Calu3 (cell line): ENCODE results near the gene CDH13. TPM values are rescaled to one million over a fixed set of nuclear protein-coding genes. Genes with fewer than 3 reads are reported as not detected.

Experiments
- BruUV-seq: library from RNA; stranded (reverse); fragments of 400-500 nt; replicated peaks from 2 replicates; lab custom pipeline; 2021; lab: Mats Ljungman, UMichigan
- CTCF ChIA-PET: fragments of 300-600 bp; sonication (Branson Sonifier 250); formaldehyde crosslinking; loops from one replicate; lab custom pipeline; 2022; ENCODE audit warnings: antibody characterized with exemption; lab: Charles Lee
- DNase-seq: peaks from one replicate; pipeline ENCODE4 v3.0.0; 2022
- H3K27ac Mint-ChIP-seq: one replicate; pipeline ENCODE4 v1.8.0; 2022; ENCODE audit warnings: mixed read lengths; ENCODE audit not compliant: unreplicated experiment
- H3K27me3 Mint-ChIP-seq: one replicate; pipeline ENCODE4 v1.8.0; 2022; ENCODE audit warnings: mixed read lengths; ENCODE audit not compliant: unreplicated experiment
- H3K36me3 Mint-ChIP-seq: one replicate; pipeline ENCODE4 v1.8.0; 2022; ENCODE audit warnings: mild to moderate bottlenecking, moderate library complexity, mixed read lengths; ENCODE audit not compliant: insufficient read depth, unreplicated experiment
- H3K4me1 Mint-ChIP-seq: one replicate; pipeline ENCODE4 v1.8.0; 2022; ENCODE audit warnings: mild to moderate bottlenecking, low read depth, mixed read lengths; ENCODE audit not compliant: unreplicated experiment
- H3K4me3 Mint-ChIP-seq: one replicate; pipeline ENCODE4 v1.8.0; 2022; ENCODE audit warnings: mild to moderate bottlenecking, low read depth, moderate library complexity, mixed read lengths; ENCODE audit not compliant: unreplicated experiment
- H3K9me3 Mint-ChIP-seq: one replicate; pipeline ENCODE4 v1.8.0; 2022; ENCODE audit warnings: low read depth, mixed read lengths; ENCODE audit not compliant: unreplicated experiment
- intact Hi-C: fragments of 100-400 bp; cut with micrococcal nuclease; formaldehyde crosslinking; loops from one replicate; pipeline ENCODE4 v1.10.0; 2022; ENCODE audit not compliant: unreplicated experiment
- total RNA-seq: library from RNA; stranded (reverse); gene quantifications from 2 replicates; pipeline ENCODE4 v1.2.3, GENCODE V29; 2022
- TF ChIP-seq, protein P1 (sequence below): fragments of 200-600 bp; IDR thresholded peaks from one replicate; pipeline ENCODE4 v1.8.0; 2022; ENCODE audit warnings: antibody characterized with exemption; ENCODE audit not compliant: unreplicated experiment

The CDH13 gene
- total RNA-seq, 1 experiment from 2014 or later = not detected

DNA sequence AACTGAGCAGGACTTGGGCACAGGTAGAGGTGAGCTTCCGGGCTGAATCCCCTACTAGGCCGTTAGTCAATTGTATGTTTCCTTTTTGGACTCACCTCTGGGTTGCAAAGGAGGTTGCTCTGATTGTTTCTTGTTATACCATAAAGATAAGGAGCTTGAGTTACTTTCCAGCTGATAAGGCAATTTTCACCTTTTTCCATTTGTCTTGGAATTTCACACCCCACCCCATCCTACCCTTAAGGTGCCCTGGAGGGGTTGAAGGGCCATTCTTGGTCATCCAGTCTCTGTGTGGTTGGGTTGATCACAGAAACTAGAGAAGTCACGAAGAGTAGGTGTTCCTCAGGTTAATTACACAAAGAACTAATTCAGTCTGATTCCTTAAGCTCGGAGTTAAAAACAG, 162.2 kb downstream of the CDH13 start:
- Mint-ChIP-seq H3K27me3 (no peaks in the 10 kb centered on the region), H3K36me3 (no peaks in the 10 kb centered on the region), H3K9me3 (peaks cover 11% of the 10 kb centered on the region), H3K27ac (no peak overlapping the region), H3K4me3 (no peak overlapping the region), H3K4me1 (no peaks in the 10 kb centered on the region)
- intact Hi-C loops = no loop called here
- no TSS peak for BruUV-seq
- CTCF ChIA-PET = no interaction called here
- TF ChIP-seq, protein P1, sequence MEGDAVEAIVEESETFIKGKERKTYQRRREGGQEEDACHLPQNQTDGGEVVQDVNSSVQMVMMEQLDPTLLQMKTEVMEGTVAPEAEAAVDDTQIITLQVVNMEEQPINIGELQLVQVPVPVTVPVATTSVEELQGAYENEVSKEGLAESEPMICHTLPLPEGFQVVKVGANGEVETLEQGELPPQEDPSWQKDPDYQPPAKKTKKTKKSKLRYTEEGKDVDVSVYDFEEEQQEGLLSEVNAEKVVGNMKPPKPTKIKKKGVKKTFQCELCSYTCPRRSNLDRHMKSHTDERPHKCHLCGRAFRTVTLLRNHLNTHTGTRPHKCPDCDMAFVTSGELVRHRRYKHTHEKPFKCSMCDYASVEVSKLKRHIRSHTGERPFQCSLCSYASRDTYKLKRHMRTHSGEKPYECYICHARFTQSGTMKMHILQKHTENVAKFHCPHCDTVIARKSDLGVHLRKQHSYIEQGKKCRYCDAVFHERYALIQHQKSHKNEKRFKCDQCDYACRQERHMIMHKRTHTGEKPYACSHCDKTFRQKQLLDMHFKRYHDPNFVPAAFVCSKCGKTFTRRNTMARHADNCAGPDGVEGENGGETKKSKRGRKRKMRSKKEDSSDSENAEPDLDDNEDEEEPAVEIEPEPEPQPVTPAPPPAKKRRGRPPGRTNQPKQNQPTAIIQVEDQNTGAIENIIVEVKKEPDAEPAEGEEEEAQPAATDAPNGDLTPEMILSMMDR = no peak
- no peak for DNase-seq

DNA sequence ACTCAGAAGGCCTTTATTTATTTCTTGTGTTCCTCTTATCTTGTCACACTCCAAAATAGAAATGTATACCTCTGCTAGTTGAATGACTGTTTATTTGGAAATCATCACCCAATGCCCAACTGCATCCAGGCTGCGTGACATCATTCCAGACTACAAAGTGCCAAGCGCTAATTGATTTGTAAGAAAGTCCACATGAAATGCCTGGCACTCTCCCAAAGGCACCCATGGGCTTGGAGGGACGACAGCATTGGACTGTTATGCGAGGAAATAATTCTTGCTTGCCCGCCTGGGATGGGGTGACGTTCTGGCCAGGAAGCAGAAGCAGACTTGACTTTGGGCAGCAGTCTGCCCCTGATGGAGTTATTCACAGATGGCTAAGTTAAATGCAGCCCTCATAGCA, 165.9 kb downstream of the CDH13 start:
- TF ChIP-seq, protein P1 = no peak
- intact Hi-C loops = no loop called here
- CTCF ChIA-PET = no interaction called here
- H3K36me3 Mint-ChIP-seq = no peaks in the 10 kb centered on the region
- no peaks in the 10 kb centered on the region for H3K4me1 Mint-ChIP-seq
- H3K27ac Mint-ChIP-seq = no peak overlapping the region
- DNase-seq = no peak
- BruUV-seq = no TSS peak
- H3K9me3 Mint-ChIP-seq = peaks cover 16% of the 10 kb centered on the region
- no peak overlapping the region for H3K4me3 Mint-ChIP-seq
- no peaks in the 10 kb centered on the region for H3K27me3 Mint-ChIP-seq

DNA sequence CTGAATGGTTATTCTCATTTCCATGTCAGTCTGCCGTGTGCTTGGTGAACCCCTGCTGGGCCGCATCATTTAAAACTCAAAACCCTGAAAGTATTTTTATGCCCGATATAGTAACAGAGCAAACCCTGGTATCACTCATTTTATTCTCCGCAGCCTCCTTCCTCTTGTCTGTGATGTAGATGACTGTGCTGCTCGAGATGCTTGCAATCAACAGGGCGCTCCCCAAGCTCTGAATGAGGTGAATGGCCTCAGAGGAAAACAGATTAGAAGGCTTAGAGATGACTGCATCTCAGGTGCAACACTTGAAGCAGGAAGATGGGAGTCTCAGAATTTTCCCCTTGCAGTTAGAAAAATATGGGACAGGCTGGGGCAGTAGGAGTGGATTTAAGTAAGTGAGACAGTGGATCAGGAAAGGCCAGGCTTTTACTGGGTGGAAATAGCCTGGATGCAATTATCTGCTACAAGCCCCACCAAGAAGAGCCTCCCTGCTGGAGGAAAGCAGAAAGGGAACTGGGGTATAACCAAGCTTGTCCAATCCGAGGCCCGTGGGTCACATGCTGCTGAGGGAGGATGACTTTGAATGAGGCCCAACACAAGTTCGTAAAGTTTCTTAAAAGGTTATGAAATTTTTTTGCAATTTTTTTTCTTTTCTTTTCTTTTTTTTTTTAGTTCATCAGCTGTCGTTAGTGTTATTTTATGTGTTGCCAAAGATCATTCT, 166.9 kb downstream of the CDH13 start:
- TF ChIP-seq, protein P1 = no peak
- peaks cover 16% of the 10 kb centered on the region for H3K9me3 Mint-ChIP-seq
- CTCF ChIA-PET = no interaction called here
- no peak overlapping the region for H3K4me3 Mint-ChIP-seq
- intact Hi-C loops = no loop called here
- no TSS peak for BruUV-seq
- H3K36me3 Mint-ChIP-seq = no peaks in the 10 kb centered on the region
- no peak for DNase-seq
- H3K4me1 Mint-ChIP-seq = no peaks in the 10 kb centered on the region
- H3K27me3 Mint-ChIP-seq = no peaks in the 10 kb centered on the region
- H3K27ac Mint-ChIP-seq = no peak overlapping the region

DNA sequence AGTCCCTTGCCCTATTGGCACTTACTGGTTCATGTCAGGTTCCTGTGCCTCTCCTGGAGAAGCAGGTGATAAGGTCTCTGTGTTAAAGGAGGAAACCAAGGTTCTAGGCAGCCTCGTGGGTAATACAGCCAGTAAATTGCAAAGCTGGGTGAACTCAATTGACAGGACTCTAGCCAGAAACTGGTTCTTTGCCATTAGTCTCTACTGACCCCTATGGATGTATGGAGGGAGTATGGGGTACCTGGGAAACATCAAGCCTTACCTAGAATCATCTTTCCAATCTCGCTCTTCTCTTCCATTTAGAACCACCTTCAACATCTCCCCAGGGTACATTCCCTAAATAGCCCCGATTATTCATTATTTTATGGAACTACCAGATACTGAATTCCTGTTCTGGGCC, 169.3 kb downstream of the CDH13 start:
- Mint-ChIP-seq H3K36me3 (no peaks in the 10 kb centered on the region), H3K9me3 (peaks cover 19% of the 10 kb centered on the region), H3K4me3 (no peak overlapping the region), H3K27me3 (no peaks in the 10 kb centered on the region), H3K4me1 (no peaks in the 10 kb centered on the region), H3K27ac (no peak overlapping the region)
- intact Hi-C loops = no loop called here
- no TSS peak for BruUV-seq
- no peak for DNase-seq
- CTCF ChIA-PET = no interaction called here
- TF ChIP-seq, protein P1 = no peak
